Fibroblast of the aortic adventitia (primary cell): ENCODE measurements around the gene CHST2. TPM values are rescaled to one million over a fixed set of nuclear protein-coding genes. Genes with fewer than 3 reads are reported as not detected.

Experiments
- DNase-seq: peaks from one replicate; pipeline ENCODE4 v3.0.0-alpha.2; 2010; ENCODE audit warnings: low read depth
- H3K4me3 ChIP-seq: 2 replicates; pipeline ENCODE4 v1.5.1; 2011; ENCODE audit warnings: low read depth, mild to moderate bottlenecking, control low read depth, low read length, moderate library complexity
- CTCF ChIP-seq: IDR thresholded peaks from 2 replicates; pipeline ENCODE4 v1.5.1; 2011; ENCODE audit warnings: mild to moderate bottlenecking, low read length, control low read depth, inconsistent platforms; ENCODE audit not compliant: insufficient read depth
- total RNA-seq: library from RNA; depleted of rRNA; stranded (reverse); fragments of >200 nt; gene quantifications from 2 replicates; pipeline ENCODE4 v1.2.3, GENCODE V29; 2012; ENCODE audit warnings: low replicate concordance

CHST2 gene
- total RNA-seq, 1 donor, result 5.0 TPM

GRCh38 chr3:143172062-143172794, 52.7 kb downstream of the CHST2 start:
- H3K4me3 ChIP-seq, result no peak overlapping the region
- no peak for DNase-seq
- TF ChIP-seq CTCF, result no peak

- no peak for TF ChIP-seq CTCF
- no peak for DNase-seq
Observed at GRCh38 chr3:143172795-143173145, 53.2 kb downstream of the CHST2 start.

GRCh38 chr3:143173242-143173641, 53.7 kb downstream of the CHST2 start:
- no peak for TF ChIP-seq CTCF
- no peak for DNase-seq
- H3K4me3 ChIP-seq, result no peak overlapping the region

More at GRCh38 chr3:143172795-143173145, 53.2 kb downstream of the CHST2 start:
- no peak overlapping the region for H3K4me3 ChIP-seq

Other genes starting within 250 kb of the CHST2 start
- 31.6 and 98.4 TPM in 2 replicates for gene PCOLCE2, start 230.7 kb upstream of the CHST2 start, total RNA-seq
- gene PAQR9, start 156.1 kb upstream of the CHST2 start, total RNA-seq, result 0.09 TPM in 1 of 2 replicates, not detected in the other
- gene U2SURP, start 118.2 kb upstream of the CHST2 start, total RNA-seq, result 99.1 and 128 TPM in 2 replicates